ENCODE data around the gene MAN1A1. TPM values are rescaled to one million over a fixed set of nuclear protein-coding genes. Genes with fewer than 3 reads are reported as not detected.

MAN1A1 gene
- total and polyA plus RNA-seq, 2 experiments from 2014 or later, result 2.0 to 8.7 TPM

DNA sequence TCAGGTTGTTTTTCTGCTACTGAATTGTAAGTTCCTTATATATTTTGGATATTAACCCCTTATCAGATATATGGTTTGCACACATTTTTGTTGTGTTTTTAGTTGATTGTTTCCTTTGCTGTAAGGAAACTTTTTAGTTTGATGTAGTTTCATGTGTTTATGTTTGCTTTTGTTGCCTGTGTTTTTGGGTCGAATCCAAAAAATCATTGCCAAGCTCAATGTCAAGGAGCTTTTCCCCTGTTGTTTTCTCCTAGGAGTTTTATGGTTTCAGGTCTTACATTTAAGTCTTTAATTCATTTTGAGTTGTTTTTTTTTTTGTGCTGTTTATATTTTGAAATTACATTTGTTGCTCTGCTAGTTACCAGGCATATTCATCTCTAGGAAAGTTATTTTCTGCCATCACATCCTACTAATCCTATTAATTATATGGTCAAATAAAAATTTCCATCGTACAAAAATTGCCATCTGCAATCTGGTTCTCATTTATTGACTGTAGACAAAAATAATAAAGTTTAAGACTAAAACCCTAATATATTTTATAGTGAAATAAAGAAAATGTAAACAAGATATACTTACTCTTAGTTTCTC lies 167.3 kb downstream of the MAN1A1 start (continued):
- no peak for TF ChIP-seq CREB1 (CRISPR knock-in tag; IDR thresholded peaks at IDR 0.05; ENCODE audit: low read depth)
- TF ChIP-seq, protein P1, sequence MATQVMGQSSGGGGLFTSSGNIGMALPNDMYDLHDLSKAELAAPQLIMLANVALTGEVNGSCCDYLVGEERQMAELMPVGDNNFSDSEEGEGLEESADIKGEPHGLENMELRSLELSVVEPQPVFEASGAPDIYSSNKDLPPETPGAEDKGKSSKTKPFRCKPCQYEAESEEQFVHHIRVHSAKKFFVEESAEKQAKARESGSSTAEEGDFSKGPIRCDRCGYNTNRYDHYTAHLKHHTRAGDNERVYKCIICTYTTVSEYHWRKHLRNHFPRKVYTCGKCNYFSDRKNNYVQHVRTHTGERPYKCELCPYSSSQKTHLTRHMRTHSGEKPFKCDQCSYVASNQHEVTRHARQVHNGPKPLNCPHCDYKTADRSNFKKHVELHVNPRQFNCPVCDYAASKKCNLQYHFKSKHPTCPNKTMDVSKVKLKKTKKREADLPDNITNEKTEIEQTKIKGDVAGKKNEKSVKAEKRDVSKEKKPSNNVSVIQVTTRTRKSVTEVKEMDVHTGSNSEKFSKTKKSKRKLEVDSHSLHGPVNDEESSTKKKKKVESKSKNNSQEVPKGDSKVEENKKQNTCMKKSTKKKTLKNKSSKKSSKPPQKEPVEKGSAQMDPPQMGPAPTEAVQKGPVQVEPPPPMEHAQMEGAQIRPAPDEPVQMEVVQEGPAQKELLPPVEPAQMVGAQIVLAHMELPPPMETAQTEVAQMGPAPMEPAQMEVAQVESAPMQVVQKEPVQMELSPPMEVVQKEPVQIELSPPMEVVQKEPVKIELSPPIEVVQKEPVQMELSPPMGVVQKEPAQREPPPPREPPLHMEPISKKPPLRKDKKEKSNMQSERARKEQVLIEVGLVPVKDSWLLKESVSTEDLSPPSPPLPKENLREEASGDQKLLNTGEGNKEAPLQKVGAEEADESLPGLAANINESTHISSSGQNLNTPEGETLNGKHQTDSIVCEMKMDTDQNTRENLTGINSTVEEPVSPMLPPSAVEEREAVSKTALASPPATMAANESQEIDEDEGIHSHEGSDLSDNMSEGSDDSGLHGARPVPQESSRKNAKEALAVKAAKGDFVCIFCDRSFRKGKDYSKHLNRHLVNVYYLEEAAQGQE (IDR thresholded peaks at IDR 0.05; ENCODE audit: unreplicated experiment), result no peak

- Histone ChIP-seq H3K36me3 (ENCODE audit: insufficient read depth) (no peaks in the 10 kb centered on the region), H3K4me2 (no peak overlapping the region), H4K20me1 (replicated peaks; ENCODE audit: insufficient read depth) (no peaks in the 10 kb centered on the region), H3K27me3 (ENCODE audit: insufficient read depth) (no peaks in the 10 kb centered on the region), H2AFZ (no peak overlapping the region), H3K79me2 (replicated peaks; ENCODE audit: insufficient read depth) (no peaks in the 10 kb centered on the region), H3K4me3 (no peak overlapping the region), H3F3A (replicated peaks; ENCODE audit: low read depth) (no peaks in the 10 kb centered on the region), H3K27ac (ENCODE audit: low read depth) (no peak overlapping the region), H3K4me1 (ENCODE audit: insufficient read depth) (no peaks in the 10 kb centered on the region), H3K9me2 (ENCODE audit: insufficient read depth) (no peaks in the 10 kb centered on the region)
- ATAC-seq (no peak), DNase-seq (ENCODE audit: low spot score) (no peak)
- Mint-ChIP-seq H3K4me3 (no peak overlapping the region), H3K27ac (no peak overlapping the region), H3K9me3 (peaks cover 2% of the 10 kb centered on the region; the same call in 1 of the 3 replicates), H3K4me1 (peaks cover 3% of the 10 kb centered on the region; the same call in 2 of the 3 replicates), H3K27me3 (ENCODE audit: insufficient read depth, low read depth, poor library complexity) (no peaks in the 10 kb centered on the region), H3K36me3 (ENCODE audit: low read depth) (peaks cover 3% of the 10 kb centered on the region; the same call in 2 of the 3 replicates)
- no peak for TF ChIP-seq EZH2phosphoT487 (IDR thresholded peaks at IDR 0.05; ENCODE audit: unreplicated experiment)
- TF ChIP-seq, protein P1 (IDR thresholded peaks at IDR 0.05; ENCODE audit: unreplicated experiment), result no peak
- TF ChIP-seq EZH2 (IDR thresholded peaks at IDR 0.05; ENCODE audit: low read depth, unreplicated experiment), result no peak
- no peak for TF ChIP-seq POLR2AphosphoS5 (IDR thresholded peaks at IDR 0.05; ENCODE audit: low read depth)
- TF ChIP-seq ZNF114 (CRISPR knock-in tag; IDR thresholded peaks at IDR 0.05), result no peak
- TF ChIP-seq, protein P2, sequence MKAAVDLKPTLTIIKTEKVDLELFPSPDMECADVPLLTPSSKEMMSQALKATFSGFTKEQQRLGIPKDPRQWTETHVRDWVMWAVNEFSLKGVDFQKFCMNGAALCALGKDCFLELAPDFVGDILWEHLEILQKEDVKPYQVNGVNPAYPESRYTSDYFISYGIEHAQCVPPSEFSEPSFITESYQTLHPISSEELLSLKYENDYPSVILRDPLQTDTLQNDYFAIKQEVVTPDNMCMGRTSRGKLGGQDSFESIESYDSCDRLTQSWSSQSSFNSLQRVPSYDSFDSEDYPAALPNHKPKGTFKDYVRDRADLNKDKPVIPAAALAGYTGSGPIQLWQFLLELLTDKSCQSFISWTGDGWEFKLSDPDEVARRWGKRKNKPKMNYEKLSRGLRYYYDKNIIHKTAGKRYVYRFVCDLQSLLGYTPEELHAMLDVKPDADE (IDR thresholded peaks at IDR 0.05), result no peak
- no peak for TF ChIP-seq STAT1 (IDR thresholded peaks at IDR 0.05; ENCODE audit: unreplicated experiment)
- TF ChIP-seq, protein P3, sequence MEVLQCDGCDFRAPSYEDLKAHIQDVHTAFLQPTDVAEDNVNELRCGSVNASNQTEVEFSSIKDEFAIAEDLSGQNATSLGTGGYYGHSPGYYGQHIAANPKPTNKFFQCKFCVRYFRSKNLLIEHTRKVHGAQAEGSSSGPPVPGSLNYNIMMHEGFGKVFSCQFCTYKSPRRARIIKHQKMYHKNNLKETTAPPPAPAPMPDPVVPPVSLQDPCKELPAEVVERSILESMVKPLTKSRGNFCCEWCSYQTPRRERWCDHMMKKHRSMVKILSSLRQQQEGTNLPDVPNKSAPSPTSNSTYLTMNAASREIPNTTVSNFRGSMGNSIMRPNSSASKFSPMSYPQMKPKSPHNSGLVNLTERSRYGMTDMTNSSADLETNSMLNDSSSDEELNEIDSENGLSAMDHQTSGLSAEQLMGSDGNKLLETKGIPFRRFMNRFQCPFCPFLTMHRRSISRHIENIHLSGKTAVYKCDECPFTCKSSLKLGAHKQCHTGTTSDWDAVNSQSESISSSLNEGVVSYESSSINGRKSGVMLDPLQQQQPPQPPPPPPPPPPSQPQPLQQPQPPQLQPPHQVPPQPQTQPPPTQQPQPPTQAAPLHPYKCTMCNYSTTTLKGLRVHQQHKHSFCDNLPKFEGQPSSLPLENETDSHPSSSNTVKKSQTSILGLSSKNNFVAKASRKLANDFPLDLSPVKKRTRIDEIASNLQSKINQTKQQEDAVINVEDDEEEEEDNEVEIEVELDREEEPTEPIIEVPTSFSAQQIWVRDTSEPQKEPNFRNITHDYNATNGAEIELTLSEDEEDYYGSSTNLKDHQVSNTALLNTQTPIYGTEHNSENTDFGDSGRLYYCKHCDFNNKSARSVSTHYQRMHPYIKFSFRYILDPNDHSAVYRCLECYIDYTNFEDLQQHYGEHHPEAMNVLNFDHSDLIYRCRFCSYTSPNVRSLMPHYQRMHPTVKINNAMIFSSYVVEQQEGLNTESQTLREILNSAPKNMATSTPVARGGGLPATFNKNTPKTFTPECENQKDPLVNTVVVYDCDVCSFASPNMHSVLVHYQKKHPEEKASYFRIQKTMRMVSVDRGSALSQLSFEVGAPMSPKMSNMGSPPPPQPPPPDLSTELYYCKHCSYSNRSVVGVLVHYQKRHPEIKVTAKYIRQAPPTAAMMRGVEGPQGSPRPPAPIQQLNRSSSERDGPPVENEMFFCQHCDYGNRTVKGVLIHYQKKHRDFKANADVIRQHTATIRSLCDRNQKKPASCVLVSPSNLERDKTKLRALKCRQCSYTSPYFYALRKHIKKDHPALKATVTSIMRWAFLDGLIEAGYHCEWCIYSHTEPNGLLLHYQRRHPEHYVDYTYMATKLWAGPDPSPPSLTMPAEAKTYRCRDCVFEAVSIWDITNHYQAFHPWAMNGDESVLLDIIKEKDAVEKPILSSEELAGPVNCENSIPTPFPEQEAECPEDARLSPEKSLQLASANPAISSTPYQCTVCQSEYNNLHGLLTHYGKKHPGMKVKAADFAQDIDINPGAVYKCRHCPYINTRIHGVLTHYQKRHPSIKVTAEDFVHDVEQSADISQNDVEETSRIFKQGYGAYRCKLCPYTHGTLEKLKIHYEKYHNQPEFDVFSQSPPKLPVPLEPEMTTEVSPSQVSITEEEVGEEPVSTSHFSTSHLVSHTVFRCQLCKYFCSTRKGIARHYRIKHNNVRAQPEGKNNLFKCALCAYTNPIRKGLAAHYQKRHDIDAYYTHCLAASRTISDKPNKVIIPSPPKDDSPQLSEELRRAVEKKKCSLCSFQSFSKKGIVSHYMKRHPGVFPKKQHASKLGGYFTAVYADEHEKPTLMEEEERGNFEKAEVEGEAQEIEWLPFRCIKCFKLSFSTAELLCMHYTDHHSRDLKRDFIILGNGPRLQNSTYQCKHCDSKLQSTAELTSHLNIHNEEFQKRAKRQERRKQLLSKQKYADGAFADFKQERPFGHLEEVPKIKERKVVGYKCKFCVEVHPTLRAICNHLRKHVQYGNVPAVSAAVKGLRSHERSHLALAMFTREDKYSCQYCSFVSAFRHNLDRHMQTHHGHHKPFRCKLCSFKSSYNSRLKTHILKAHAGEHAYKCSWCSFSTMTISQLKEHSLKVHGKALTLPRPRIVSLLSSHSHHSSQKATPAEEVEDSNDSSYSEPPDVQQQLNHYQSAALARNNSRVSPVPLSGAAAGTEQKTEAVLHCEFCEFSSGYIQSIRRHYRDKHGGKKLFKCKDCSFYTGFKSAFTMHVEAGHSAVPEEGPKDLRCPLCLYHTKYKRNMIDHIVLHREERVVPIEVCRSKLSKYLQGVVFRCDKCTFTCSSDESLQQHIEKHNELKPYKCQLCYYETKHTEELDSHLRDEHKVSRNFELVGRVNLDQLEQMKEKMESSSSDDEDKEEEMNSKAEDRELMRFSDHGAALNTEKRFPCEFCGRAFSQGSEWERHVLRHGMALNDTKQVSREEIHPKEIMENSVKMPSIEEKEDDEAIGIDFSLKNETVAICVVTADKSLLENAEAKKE (CRISPR knock-in tag; IDR thresholded peaks at IDR 0.05), result no peak
- no peak for TF ChIP-seq CREB1 (CRISPR knock-in tag; IDR thresholded peaks at IDR 0.05; ENCODE audit: low read depth)
These were observed 168.5 kb downstream of the MAN1A1 start for GRCh38 chr6:119181046-119181445.
